HEK293 (cell line): ENCODE measurements around the gene TIAM1.

Source experiments
- KLF1 ChIP-seq: fragments of 450-650 bp; formaldehyde crosslinking; IDR thresholded peaks from 2 replicates; pipeline ENCODE4 v1.5.1; 2016; ENCODE audit warnings: missing biosample characterization, missing genetic modification characterization
- KLF7 ChIP-seq: fragments of 450-650 bp; formaldehyde crosslinking; IDR thresholded peaks from 2 replicates; pipeline ENCODE4 v1.5.1; 2016; ENCODE audit warnings: missing biosample characterization, missing genetic modification characterization, borderline replicate concordance
- KLF8 ChIP-seq: fragments of 450-650 bp; formaldehyde crosslinking; IDR thresholded peaks from 2 replicates; pipeline ENCODE4 v1.5.1; 2016; ENCODE audit warnings: missing biosample characterization, missing genetic modification characterization
- OSR2 ChIP-seq: fragments of 450-650 bp; formaldehyde crosslinking; IDR thresholded peaks from 2 replicates; pipeline ENCODE4 v1.5.1; 2016; ENCODE audit warnings: missing biosample characterization, missing genetic modification characterization
- REPIN1 ChIP-seq: fragments of 450-650 bp; formaldehyde crosslinking; IDR thresholded peaks from 2 replicates; pipeline ENCODE4 v1.5.1; 2017; ENCODE audit warnings: missing biosample characterization, missing genetic modification characterization, low read depth
- ZBTB17 ChIP-seq: fragments of 450-650 bp; formaldehyde crosslinking; IDR thresholded peaks from 2 replicates; pipeline ENCODE4 v1.5.1; 2016; ENCODE audit warnings: missing biosample characterization, missing genetic modification characterization
- ZBTB21 ChIP-seq: fragments of 450-650 bp; formaldehyde crosslinking; IDR thresholded peaks from 2 replicates; pipeline ENCODE4 v1.5.1; 2017; ENCODE audit warnings: missing biosample characterization, missing genetic modification characterization
- ZNF157 ChIP-seq: fragments of 450-650 bp; formaldehyde crosslinking; IDR thresholded peaks from 2 replicates; pipeline ENCODE4 v1.5.1; 2016; ENCODE audit warnings: missing biosample characterization, missing genetic modification characterization
- ZNF214 ChIP-seq: fragments of 450-650 bp; formaldehyde crosslinking; IDR thresholded peaks from 2 replicates; pipeline ENCODE4 v1.5.1; 2017; ENCODE audit warnings: missing biosample characterization, mild to moderate bottlenecking, missing genetic modification characterization, borderline replicate concordance
- ZNF341 ChIP-seq: fragments of 450-650 bp; formaldehyde crosslinking; IDR thresholded peaks from 2 replicates; pipeline ENCODE4; 2016; ENCODE audit warnings: low read depth, missing biosample characterization, missing genetic modification characterization
- ZNF548 ChIP-seq: fragments of 450-650 bp; formaldehyde crosslinking; IDR thresholded peaks from 2 replicates; pipeline ENCODE4 v1.5.1; 2016; ENCODE audit warnings: missing biosample characterization, missing genetic modification characterization
- ZNF629 ChIP-seq: fragments of 450-650 bp; formaldehyde crosslinking; IDR thresholded peaks from 2 replicates; pipeline ENCODE4 v1.5.1; 2017; ENCODE audit warnings: missing biosample characterization, missing genetic modification characterization
- ZNF677 ChIP-seq: fragments of 450-650 bp; IDR thresholded peaks from 2 replicates; pipeline ENCODE4 v1.5.0; 2018; ENCODE audit warnings: missing biosample characterization, mild to moderate bottlenecking, missing genetic modification characterization, moderate library complexity
- ZNF791 ChIP-seq: fragments of 450-650 bp; formaldehyde crosslinking; IDR thresholded peaks from 2 replicates; pipeline ENCODE4 v1.5.1; 2016; ENCODE audit warnings: missing biosample characterization, missing genetic modification characterization
- TF ChIP-seq, protein P1 (sequence below): fragments of 450-650 bp; formaldehyde crosslinking; IDR thresholded peaks from 2 replicates; pipeline ENCODE4 v1.5.1; 2016; ENCODE audit warnings: missing biosample characterization, missing genetic modification characterization, borderline replicate concordance
- TF ChIP-seq, protein P2 (sequence below): fragments of 450-650 bp; formaldehyde crosslinking; IDR thresholded peaks from 2 replicates; pipeline ENCODE4 v1.5.1; 2016; ENCODE audit warnings: missing biosample characterization, missing genetic modification characterization
- TF ChIP-seq, protein P3 (sequence below): fragments of 450-650 bp; formaldehyde crosslinking; IDR thresholded peaks from 2 replicates; pipeline ENCODE4 v1.5.1; 2016; ENCODE audit warnings: missing biosample characterization, missing genetic modification characterization
- TF ChIP-seq, protein P4 (sequence below): fragments of 450-650 bp; formaldehyde crosslinking; IDR thresholded peaks from 2 replicates; pipeline ENCODE4 v1.5.1; 2016; ENCODE audit warnings: missing biosample characterization, missing genetic modification characterization
- TF ChIP-seq, protein P5 (sequence below): fragments of 450-650 bp; formaldehyde crosslinking; IDR thresholded peaks from 2 replicates; pipeline ENCODE4 v1.5.1; 2016; ENCODE audit warnings: missing biosample characterization, missing genetic modification characterization

The TIAM1 gene

DNA sequence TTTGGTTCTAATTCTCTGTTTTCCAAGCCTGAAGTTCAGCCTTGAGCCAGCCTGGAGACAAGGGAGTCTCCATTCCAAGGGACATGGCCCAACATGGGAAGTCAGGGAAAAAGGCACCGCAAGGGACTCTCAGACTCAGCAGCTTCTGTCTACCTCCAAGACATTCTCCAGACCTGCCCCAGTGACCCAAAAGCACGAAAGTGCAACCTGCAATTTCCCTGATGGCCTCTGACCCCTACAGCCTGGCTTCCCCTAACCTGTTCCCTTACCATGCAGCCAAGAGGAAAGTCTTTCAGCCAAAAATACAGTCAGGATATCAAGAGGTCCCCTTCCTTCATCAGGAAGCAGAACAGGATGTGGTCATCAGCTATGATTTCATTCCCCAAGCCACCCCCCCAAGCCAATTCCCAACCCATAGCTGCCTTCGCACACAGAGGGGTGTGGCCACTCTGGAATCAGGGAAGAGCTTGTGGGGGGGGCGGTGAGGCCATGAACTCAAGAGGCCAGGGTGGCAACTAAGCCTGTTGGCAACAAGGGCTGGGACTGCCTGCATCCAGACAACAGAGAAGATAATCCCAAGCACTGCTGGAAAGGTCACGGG lies 59.2 kb downstream of the TIAM1 start (continued):
- TF ChIP-seq, protein P1, sequence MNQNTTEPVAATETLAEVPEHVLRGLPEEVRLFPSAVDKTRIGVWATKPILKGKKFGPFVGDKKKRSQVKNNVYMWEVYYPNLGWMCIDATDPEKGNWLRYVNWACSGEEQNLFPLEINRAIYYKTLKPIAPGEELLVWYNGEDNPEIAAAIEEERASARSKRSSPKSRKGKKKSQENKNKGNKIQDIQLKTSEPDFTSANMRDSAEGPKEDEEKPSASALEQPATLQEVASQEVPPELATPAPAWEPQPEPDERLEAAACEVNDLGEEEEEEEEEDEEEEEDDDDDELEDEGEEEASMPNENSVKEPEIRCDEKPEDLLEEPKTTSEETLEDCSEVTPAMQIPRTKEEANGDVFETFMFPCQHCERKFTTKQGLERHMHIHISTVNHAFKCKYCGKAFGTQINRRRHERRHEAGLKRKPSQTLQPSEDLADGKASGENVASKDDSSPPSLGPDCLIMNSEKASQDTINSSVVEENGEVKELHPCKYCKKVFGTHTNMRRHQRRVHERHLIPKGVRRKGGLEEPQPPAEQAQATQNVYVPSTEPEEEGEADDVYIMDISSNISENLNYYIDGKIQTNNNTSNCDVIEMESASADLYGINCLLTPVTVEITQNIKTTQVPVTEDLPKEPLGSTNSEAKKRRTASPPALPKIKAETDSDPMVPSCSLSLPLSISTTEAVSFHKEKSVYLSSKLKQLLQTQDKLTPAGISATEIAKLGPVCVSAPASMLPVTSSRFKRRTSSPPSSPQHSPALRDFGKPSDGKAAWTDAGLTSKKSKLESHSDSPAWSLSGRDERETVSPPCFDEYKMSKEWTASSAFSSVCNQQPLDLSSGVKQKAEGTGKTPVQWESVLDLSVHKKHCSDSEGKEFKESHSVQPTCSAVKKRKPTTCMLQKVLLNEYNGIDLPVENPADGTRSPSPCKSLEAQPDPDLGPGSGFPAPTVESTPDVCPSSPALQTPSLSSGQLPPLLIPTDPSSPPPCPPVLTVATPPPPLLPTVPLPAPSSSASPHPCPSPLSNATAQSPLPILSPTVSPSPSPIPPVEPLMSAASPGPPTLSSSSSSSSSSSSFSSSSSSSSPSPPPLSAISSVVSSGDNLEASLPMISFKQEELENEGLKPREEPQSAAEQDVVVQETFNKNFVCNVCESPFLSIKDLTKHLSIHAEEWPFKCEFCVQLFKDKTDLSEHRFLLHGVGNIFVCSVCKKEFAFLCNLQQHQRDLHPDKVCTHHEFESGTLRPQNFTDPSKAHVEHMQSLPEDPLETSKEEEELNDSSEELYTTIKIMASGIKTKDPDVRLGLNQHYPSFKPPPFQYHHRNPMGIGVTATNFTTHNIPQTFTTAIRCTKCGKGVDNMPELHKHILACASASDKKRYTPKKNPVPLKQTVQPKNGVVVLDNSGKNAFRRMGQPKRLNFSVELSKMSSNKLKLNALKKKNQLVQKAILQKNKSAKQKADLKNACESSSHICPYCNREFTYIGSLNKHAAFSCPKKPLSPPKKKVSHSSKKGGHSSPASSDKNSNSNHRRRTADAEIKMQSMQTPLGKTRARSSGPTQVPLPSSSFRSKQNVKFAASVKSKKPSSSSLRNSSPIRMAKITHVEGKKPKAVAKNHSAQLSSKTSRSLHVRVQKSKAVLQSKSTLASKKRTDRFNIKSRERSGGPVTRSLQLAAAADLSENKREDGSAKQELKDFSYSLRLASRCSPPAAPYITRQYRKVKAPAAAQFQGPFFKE, result no peak
- peak; percentile 76 for TF ChIP-seq ZBTB21 (tag by site-specific recombination)
- TF ChIP-seq KLF7 (tag by site-specific recombination), result no peak
- TF ChIP-seq KLF8, result no peak
- no peak for TF ChIP-seq ZNF214 (tag by site-specific recombination)
- TF ChIP-seq, protein P2, sequence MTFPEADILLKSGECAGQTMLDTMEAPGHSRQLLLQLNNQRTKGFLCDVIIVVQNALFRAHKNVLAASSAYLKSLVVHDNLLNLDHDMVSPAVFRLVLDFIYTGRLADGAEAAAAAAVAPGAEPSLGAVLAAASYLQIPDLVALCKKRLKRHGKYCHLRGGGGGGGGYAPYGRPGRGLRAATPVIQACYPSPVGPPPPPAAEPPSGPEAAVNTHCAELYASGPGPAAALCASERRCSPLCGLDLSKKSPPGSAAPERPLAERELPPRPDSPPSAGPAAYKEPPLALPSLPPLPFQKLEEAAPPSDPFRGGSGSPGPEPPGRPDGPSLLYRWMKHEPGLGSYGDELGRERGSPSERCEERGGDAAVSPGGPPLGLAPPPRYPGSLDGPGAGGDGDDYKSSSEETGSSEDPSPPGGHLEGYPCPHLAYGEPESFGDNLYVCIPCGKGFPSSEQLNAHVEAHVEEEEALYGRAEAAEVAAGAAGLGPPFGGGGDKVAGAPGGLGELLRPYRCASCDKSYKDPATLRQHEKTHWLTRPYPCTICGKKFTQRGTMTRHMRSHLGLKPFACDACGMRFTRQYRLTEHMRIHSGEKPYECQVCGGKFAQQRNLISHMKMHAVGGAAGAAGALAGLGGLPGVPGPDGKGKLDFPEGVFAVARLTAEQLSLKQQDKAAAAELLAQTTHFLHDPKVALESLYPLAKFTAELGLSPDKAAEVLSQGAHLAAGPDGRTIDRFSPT (tag by site-specific recombination), result no peak
- no peak for TF ChIP-seq ZNF677 (tag by site-specific recombination)
- TF ChIP-seq ZNF548 (tag by site-specific recombination), result no peak
- TF ChIP-seq ZNF341, result no peak
- TF ChIP-seq, protein P3, sequence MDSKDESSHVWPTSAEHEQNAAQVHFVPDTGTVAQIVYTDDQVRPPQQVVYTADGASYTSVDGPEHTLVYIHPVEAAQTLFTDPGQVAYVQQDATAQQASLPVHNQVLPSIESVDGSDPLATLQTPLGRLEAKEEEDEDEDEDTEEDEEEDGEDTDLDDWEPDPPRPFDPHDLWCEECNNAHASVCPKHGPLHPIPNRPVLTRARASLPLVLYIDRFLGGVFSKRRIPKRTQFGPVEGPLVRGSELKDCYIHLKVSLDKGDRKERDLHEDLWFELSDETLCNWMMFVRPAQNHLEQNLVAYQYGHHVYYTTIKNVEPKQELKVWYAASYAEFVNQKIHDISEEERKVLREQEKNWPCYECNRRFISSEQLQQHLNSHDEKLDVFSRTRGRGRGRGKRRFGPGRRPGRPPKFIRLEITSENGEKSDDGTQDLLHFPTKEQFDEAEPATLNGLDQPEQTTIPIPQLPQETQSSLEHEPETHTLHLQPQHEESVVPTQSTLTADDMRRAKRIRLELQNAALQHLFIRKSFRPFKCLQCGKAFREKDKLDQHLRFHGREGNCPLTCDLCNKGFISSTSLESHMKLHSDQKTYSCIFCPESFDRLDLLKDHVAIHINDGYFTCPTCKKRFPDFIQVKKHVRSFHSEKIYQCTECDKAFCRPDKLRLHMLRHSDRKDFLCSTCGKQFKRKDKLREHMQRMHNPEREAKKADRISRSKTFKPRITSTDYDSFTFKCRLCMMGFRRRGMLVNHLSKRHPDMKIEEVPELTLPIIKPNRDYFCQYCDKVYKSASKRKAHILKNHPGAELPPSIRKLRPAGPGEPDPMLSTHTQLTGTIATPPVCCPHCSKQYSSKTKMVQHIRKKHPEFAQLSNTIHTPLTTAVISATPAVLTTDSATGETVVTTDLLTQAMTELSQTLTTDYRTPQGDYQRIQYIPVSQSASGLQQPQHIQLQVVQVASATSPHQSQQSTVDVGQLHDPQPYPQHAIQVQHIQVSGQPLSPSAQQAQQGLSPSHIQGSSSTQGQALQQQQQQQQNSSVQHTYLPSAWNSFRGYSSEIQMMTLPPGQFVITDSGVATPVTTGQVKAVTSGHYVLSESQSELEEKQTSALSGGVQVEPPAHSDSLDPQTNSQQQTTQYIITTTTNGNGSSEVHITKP, result 0 out of 2 replicates have a peak, but pooled peaks have one; percentile 32
- TF ChIP-seq, protein P4, sequence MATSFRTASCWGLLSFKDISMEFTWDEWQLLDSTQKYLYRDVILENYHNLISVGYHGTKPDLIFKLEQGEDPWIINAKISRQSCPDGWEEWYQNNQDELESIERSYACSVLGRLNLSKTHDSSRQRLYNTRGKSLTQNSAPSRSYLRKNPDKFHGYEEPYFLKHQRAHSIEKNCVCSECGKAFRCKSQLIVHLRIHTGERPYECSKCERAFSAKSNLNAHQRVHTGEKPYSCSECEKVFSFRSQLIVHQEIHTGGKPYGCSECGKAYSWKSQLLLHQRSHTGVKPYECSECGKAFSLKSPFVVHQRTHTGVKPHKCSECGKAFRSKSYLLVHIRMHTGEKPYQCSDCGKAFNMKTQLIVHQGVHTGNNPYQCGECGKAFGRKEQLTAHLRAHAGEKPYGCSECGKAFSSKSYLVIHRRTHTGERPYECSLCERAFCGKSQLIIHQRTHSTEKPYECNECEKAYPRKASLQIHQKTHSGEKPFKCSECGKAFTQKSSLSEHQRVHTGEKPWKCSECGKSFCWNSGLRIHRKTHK, result no peak
- TF ChIP-seq ZNF157, result no peak
- peak; percentile 38; the same call in 1 of the 2 replicates for TF ChIP-seq KLF1 (tag by site-specific recombination)
- TF ChIP-seq ZNF791 (tag by site-specific recombination), result no peak
- TF ChIP-seq, protein P5, sequence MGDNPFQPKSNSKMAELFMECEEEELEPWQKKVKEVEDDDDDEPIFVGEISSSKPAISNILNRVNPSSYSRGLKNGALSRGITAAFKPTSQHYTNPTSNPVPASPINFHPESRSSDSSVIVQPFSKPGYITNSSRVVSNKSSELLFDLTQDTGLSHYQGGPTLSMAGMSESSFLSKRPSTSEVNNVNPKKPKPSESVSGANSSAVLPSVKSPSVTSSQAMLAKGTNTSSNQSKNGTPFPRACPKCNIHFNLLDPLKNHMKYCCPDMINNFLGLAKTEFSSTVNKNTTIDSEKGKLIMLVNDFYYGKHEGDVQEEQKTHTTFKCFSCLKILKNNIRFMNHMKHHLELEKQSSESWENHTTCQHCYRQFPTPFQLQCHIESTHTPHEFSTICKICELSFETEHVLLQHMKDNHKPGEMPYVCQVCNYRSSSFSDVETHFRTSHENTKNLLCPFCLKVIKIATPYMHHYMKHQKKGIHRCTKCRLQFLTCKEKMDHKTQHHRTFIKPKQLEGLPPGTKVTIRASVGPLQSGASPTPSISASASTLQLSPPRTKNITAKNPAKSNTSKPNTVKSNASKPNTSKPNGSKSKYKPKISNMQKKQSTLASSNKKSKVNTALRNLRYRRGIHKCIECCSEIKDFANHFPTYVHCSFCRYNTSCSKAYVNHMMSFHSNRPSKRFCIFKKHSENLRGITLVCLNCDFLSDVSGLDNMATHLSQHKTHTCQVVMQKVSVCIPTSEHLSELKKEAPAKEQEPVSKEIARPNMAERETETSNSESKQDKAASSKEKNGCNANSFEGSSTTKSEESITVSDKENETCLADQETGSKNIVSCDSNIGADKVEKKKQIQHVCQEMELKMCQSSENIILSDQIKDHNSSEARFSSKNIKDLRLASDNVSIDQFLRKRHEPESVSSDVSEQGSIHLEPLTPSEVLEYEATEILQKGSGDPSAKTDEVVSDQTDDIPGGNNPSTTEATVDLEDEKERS, result no peak
- no peak for TF ChIP-seq OSR2 (tag by site-specific recombination)
- peak; percentile 85 for TF ChIP-seq ZNF629 (tag by site-specific recombination)
- no peak for TF ChIP-seq ZBTB17 (tag by site-specific recombination)
- no peak for TF ChIP-seq REPIN1 (tag by site-specific recombination)
